ENCODE measurements around the gene ZFX. TPM values are rescaled to one million over a fixed set of nuclear protein-coding genes. Genes with fewer than 3 reads are reported as not detected.
"Not testable (repeated sequence)": the region's sequence is repeated elsewhere in the genome, so short reads cannot be mapped to it uniquely, and the experiment has no call there.

ZFX gene
- total RNA-seq, 3 donors from 2014 or later: 32.7 to 65.1 (median 41.7) TPM

DNA sequence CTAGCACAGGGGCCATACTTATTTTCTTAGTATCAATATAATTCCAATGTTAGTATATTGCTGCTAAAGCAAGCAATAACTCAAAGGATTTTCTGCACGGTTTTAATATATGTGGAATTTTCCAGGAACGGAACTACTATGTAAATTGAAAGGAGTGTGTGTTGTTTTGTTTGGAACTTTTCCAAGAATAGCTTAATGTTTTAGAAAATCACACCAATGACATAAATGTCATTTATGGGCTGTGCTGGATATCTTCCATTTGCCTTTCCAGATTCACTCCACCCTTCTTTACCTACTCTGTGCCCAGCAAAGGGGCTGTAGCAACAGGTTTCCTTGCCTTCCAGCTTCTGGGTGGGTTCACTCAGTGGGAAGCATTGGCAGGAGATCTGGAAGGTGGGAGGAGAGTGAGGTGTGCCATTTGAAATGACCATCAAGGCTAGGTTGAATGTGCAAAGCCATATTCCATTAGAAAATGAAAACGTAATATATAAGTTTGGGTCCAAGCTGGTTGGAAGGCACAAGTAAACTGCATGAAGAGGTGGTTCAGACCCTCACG lies 25.2 kb upstream of the ZFX start:
- no peaks in the 10 kb centered on the region for H3K36me3 ChIP-seq (ENCODE audit: low read depth)
- TF ChIP-seq, protein P1, sequence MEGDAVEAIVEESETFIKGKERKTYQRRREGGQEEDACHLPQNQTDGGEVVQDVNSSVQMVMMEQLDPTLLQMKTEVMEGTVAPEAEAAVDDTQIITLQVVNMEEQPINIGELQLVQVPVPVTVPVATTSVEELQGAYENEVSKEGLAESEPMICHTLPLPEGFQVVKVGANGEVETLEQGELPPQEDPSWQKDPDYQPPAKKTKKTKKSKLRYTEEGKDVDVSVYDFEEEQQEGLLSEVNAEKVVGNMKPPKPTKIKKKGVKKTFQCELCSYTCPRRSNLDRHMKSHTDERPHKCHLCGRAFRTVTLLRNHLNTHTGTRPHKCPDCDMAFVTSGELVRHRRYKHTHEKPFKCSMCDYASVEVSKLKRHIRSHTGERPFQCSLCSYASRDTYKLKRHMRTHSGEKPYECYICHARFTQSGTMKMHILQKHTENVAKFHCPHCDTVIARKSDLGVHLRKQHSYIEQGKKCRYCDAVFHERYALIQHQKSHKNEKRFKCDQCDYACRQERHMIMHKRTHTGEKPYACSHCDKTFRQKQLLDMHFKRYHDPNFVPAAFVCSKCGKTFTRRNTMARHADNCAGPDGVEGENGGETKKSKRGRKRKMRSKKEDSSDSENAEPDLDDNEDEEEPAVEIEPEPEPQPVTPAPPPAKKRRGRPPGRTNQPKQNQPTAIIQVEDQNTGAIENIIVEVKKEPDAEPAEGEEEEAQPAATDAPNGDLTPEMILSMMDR (IDR thresholded peaks at IDR 0.05): no peak
- ATAC-seq (no peak), DNase-seq (no peak)
- no peaks in the 10 kb centered on the region for H3K4me1 ChIP-seq (ENCODE audit: low read depth)
- intact Hi-C loops (cut with DNase I, micrococcal nuclease): no loop called here
- H3K4me3 ChIP-seq: no peak overlapping the region
- H3K9me3 ChIP-seq: no peaks in the 10 kb centered on the region

DNA sequence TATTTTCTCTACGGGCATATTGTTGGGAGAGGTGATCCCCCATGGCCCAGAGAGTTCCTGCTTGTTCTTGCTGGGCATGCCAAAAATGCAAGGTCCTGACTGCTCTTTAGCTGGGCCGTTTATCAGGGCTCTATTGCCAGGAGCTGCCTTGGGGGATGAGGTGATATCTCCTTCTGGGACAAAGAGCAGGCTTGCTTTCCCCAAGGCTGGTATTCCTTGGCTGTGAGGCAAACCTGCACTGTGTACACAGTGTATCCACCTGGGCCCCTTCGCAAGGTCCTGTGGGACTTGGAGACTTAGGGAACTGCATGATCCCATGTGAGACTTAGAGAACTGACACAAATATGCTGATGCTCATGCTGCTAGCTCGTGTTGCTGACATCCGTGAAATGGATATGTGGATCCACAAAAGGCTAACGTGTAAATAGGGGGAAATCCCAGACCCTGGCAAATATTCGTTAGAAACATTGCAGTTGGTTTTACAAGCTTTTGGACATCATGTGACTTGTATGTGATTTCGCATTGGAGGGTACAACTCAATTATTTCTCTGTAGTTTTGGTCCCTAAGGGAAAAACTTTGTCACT lies 24.4 kb upstream of the ZFX start:
- Histone ChIP-seq H3K4me3 (no peak overlapping the region), H3K4me1 (ENCODE audit: low read depth) (no peaks in the 10 kb centered on the region), H3K9me3 (no peaks in the 10 kb centered on the region), H3K36me3 (ENCODE audit: low read depth) (no peaks in the 10 kb centered on the region)
- TF ChIP-seq, protein P1 (IDR thresholded peaks at IDR 0.05): no peak
- DNase-seq: no peak
- intact Hi-C loops (cut with DNase I, micrococcal nuclease): no loop called here
- ATAC-seq: no peak

DNA sequence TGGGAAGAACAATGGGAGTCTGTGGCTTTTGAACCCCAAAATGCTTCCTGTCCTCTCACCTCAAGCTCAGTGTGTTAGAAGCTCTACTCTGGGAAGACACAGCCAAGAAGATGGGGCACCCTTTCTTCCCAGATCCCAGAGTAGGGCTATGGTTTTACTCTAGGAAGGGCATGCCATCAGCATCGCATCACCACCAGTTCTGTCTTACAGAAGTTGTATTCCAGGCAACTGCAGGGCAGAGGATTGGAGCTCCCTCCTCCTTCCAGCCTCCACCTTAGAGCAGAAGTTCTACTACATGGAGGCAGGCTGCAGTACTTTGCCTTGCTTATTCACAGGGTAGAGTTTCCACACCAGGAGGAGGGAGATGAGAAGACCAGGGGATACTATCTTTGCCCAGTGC lies 18.1 kb upstream of the ZFX start:
- Histone ChIP-seq H3K4me1 (ENCODE audit: low read depth) (no peaks in the 10 kb centered on the region), H3K4me3 (no peak overlapping the region), H3K9me3 (no peaks in the 10 kb centered on the region), H3K36me3 (ENCODE audit: low read depth) (no peaks in the 10 kb centered on the region)
- DNase-seq: no peak
- intact Hi-C loops (cut with DNase I, micrococcal nuclease): no loop called here
- no peak for ATAC-seq
- TF ChIP-seq, protein P1 (IDR thresholded peaks at IDR 0.05): no peak

DNA sequence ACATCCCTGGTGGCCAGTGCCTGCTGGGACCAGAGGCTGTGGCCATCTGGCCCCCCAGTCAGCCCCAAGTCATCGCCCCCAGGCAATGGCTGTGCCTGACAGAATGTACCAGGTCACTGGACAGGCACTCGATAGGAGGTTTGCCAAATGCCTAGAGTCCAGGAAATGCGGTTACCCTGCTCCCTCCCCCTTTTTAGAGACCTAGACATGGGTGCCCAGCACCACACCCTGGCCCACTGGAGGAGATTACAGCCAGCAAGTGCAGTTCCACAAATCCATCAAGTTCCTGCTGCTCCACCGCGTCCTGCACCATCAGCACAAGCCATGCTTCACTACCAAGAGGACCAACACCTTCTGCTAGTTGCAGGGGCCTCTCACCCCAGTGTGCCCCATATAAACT lies 16.2 kb upstream of the ZFX start:
- Histone ChIP-seq H3K9me3 (no peaks in the 10 kb centered on the region), H3K4me3 (no peak overlapping the region), H3K4me1 (ENCODE audit: low read depth) (no peaks in the 10 kb centered on the region), H3K36me3 (ENCODE audit: low read depth) (no peaks in the 10 kb centered on the region)
- intact Hi-C loops (cut with DNase I, micrococcal nuclease): no loop called here
- TF ChIP-seq, protein P1 (IDR thresholded peaks at IDR 0.05): no peak
- no peak for DNase-seq
- no peak for ATAC-seq

DNA sequence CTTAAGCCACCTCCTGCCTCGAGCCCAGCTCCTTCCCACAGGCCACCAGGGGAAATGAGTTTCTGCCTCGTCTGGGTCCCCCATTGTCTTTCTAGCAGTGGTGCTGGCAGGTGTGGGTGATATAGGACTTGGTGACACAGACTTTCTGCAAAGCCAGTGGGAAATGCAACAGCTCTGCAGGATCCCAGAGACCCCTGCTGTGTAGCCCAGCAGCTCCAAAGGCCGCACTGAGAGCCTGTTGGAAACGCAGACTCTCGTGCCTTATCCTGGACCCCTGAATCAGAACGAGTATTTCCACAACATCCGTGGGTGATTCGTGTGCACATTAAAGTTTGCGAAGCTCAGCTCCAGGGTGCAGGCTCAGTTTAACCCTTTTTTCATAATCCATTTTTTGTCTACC lies 13.8 kb upstream of the ZFX start:
- DNase-seq; H3K4me1 ChIP-seq (ENCODE audit: low read depth); H3K36me3 ChIP-seq (ENCODE audit: low read depth); H3K9me3 ChIP-seq; H3K4me3 ChIP-seq; ATAC-seq; intact Hi-C loops (cut with DNase I, micrococcal nuclease): not testable (repeated sequence)

DNA sequence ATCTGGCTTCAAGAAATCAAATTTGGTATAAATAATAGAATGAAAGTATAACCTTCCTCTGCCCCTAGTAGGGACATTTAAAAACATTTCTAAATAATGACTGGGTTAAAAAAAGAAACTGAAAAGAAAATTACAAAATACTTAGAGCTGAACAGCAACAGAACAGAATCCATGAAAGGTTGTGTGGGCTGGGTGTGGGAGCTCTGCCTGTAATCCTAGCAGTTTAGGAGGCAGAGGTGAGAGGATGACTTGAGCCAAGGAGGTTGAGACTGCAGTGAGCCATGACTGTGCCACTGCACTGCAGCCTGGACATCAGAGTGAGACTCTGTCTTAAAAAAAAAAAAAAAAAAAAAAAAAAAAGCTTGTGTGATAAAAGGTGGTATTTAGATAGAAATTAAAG lies 12.3 kb upstream of the ZFX start:
- H3K36me3 ChIP-seq (ENCODE audit: low read depth): no peaks in the 10 kb centered on the region

DNA sequence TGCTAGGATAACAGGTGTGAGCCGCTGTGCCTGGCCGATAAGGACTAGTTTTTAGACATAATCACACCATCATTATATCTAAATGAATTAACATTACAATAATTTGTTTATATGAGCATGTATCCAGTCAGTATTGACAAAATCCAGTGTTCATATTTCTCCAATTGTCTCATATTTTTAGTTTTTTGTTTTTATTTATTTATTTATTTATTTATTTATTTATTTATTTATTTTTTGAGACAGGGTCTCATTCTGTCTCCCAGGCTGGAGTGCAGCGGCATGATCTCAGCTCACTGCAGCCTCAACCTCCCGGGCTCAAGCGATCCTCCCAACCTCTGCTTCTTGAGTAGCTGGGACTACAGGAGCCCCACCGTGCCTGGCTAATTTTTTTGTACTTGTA lies 5.5 kb upstream of the ZFX start:
- intact Hi-C loops (cut with DNase I, micrococcal nuclease); DNase-seq; H3K9me3 ChIP-seq; H3K4me1 ChIP-seq (ENCODE audit: low read depth); H3K4me3 ChIP-seq; H3K36me3 ChIP-seq (ENCODE audit: low read depth); ATAC-seq: not testable (repeated sequence)

More for the DNA sequence above, 12.3 kb upstream of the ZFX start:
- H3K9me3 ChIP-seq: no peaks in the 10 kb centered on the region
- H3K4me3 ChIP-seq: no peak overlapping the region
- intact Hi-C loops (cut with DNase I, micrococcal nuclease): no loop called here
- DNase-seq: no peak
- ATAC-seq: no peak
- TF ChIP-seq, protein P1 (IDR thresholded peaks at IDR 0.05): no peak
- H3K4me1 ChIP-seq (ENCODE audit: low read depth): no peaks in the 10 kb centered on the region
